B cell (primary cell): Measurements from ENCODE around the gene RAD51B.

Source experiments
- EZH2 ChIP-seq: IDR thresholded peaks from 2 replicates; pipeline ENCODE4 v1.6.1; 2012; ENCODE audit warnings: borderline replicate concordance, low read depth, mild to moderate bottlenecking, moderate library complexity, low read length; ENCODE audit not compliant: insufficient read depth, poor library complexity, severe bottlenecking
- TF ChIP-seq, protein P1 (sequence below): fragments of 200-600 bp; IDR thresholded peaks from one replicate; pipeline ENCODE4 v1.8.0; 2022; ENCODE audit warnings: antibody characterized with exemption, mild to moderate bottlenecking

- TF ChIP-seq, protein P1, sequence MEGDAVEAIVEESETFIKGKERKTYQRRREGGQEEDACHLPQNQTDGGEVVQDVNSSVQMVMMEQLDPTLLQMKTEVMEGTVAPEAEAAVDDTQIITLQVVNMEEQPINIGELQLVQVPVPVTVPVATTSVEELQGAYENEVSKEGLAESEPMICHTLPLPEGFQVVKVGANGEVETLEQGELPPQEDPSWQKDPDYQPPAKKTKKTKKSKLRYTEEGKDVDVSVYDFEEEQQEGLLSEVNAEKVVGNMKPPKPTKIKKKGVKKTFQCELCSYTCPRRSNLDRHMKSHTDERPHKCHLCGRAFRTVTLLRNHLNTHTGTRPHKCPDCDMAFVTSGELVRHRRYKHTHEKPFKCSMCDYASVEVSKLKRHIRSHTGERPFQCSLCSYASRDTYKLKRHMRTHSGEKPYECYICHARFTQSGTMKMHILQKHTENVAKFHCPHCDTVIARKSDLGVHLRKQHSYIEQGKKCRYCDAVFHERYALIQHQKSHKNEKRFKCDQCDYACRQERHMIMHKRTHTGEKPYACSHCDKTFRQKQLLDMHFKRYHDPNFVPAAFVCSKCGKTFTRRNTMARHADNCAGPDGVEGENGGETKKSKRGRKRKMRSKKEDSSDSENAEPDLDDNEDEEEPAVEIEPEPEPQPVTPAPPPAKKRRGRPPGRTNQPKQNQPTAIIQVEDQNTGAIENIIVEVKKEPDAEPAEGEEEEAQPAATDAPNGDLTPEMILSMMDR, result no peak
- TF ChIP-seq EZH2, result no peak
Measured at GRCh38 chr14:68756734-68757133, 937.2 kb downstream of the RAD51B start.
